NCI-H187 treated with DMSO at 0.1 percent for 48 hours (cell line): ENCODE results near the gene CTPS2.

Experiments used
- DNase-seq: peaks from one replicate; lab custom pipeline; 2025; lab: John Stamatoyannopoulos, UW

CTPS2 gene

GRCh38 chrX:16714504-16714903 lies 2.0 kb upstream of the CTPS2 start:
- DNase-seq: no peak

- DNase-seq: no peak
These were observed 449 bp downstream of the CTPS2 start for GRCh38 chrX:16711893-16712547.

DNA sequence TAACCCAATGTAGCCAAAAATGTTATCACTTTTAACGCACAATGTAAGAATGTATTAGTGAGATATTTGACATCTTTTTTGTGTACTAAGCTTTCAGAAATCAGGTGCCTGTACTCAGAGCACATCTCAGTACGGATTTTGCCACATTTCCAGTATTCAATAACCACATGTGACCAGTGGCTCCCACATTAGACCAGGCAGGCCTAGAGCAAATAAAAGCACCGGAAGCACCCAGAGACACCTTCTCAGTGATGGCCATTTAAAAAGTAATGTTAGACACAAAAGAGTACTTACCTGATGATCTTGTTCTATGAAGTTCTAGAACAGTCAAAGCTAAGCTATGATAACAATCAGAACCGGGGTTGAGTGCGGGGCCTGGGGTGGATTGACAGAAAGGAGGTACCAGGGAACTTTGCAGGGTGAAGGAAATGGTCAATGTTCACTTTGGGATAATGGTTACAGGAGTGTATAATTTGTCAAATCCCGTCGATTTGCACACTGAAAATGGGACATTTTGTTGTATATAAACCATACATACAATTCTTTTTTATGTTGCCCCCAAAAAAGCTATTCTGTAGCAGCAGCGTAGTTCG lies 1.2 kb downstream of the CTPS2 start:
- no peak for DNase-seq

- DNase-seq: no peak
These were observed 4.5 kb downstream of the CTPS2 start for GRCh38 chrX:16708016-16708415.

GRCh38 chrX:16705370-16705769 lies 7.1 kb downstream of the CTPS2 start:
- DNase-seq: no peak

DNA sequence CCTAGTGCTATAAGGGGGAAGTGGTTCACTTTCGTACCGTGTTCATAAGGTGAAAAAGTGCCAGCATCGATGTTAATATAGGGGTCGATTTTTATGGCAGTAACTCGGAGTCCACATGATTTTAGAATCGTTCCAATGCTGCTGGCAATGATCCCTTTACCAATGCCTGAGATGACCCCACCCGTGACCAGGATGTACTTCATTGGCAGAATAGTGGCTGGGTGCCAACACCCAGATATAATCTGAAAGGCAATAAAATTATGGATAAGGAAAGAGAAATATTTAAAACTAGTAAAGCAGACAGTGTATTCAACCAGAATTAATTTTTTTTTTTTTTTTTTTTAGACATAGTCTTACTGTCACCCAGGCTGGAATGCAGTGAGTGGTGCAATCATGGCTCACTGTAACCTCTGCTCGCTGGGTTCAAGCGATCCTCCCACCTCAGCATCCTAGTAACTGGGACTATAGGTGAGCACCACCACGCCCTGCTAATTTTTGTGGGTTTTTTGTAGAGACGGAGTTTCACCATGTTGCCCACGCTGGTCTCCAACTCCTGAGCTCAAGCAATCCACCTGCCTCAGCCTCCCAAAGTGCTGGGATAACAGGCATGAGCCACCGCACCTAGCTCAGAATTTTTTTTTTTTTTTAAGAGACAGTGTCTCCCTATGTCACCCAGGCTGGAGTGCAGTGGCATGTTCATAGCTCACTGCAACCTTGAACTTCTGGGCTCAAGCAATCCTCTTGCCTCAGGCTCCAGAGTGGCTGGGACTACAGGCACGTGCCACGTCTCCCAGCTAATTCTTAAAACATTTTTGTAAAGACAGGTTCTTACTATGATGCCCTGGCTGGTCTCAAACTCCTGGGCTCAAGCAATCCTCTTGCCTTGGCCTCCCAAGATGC lies 9.5 kb downstream of the CTPS2 start:
- no peak for DNase-seq

- no peak for DNase-seq
These were observed 11.7 kb downstream of the CTPS2 start for GRCh38 chrX:16700734-16701133.

DNA sequence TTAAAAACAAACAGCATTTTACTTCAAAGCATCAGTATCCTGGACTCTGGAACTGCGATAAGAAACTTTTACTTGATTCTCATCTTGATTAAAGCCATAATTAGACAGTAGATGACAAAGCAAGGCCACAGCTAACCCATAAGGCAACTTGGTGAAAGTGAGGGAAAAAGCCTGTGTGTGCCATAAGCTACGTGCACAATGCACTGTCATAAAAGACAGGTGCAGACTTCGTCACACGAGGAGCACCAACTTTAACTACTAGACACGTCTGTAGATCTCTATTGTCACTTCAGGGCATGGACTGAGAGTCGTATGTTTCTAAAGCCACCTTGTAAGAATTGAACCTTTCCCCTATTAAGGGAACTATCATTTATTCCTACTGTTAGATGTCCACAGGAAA lies 13.1 kb downstream of the CTPS2 start:
- no peak for DNase-seq

DNA sequence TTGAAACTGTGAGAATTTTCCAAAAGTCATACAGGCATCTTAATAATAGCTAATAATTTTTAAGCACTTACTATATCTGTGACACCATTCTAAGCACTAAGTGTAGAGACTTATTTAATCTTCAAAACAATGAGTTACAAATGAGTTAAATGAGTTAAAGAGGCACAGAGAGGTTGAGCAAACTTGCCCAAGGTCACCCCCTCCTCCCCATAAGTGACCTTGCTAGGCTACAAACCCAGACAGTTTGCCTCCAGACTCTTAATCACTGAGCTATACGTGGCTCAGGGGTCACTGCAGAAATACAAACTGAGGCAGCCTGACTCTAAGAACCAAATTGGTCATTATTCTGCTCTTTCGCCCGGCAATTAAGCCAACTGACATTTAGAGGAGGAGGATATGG lies 15.5 kb downstream of the CTPS2 start:
- DNase-seq: no peak

GRCh38 chrX:16695079-16695676 lies 17.3 kb downstream of the CTPS2 start:
- no peak for DNase-seq

- no peak for DNase-seq
These were observed 25.0 kb downstream of the CTPS2 start for GRCh38 chrX:16687514-16687913.

- DNase-seq: no peak
These were observed 29.3 kb downstream of the CTPS2 start for GRCh38 chrX:16683007-16683664.

- DNase-seq: no peak
These were observed 33.8 kb downstream of the CTPS2 start for GRCh38 chrX:16678689-16679088.

DNA sequence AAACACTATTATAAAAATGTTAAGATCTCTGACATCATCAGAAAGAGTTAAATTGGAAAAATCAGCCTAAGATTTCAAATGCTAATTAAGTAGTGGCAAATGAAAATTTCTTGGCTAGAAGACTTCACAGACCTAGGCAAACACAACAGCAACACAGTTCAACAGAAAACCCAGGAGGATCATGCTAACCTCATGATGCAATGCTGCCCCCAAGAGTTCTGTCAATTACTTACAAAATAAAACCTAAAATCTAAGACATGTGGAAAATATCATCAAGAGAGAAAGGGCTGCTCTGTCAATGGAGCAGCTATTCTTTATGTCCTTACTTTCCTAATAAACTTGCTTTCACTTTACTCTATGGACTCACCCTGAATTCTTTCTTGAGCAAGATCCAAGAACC lies 41.5 kb downstream of the CTPS2 start:
- DNase-seq: no peak

DNA sequence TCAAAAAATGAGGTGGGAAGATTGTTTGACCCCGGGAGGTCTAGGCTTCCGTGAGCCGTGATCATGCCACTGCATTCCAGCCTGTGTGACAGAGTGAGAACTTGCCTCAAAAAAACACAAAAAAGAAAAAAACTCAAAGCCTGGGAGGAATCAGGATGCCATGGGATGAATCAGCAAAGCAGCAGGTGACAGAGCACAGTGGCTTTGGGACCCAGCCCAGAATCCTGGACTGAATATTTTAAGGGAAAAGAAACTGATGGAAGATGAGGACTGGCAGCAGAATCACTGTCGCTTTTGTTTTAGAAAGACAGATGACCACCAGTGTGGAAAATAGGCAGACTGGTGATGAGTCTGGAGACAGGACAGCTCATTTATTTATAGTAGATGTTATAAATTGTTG lies 45.9 kb downstream of the CTPS2 start:
- DNase-seq: no peak

DNA sequence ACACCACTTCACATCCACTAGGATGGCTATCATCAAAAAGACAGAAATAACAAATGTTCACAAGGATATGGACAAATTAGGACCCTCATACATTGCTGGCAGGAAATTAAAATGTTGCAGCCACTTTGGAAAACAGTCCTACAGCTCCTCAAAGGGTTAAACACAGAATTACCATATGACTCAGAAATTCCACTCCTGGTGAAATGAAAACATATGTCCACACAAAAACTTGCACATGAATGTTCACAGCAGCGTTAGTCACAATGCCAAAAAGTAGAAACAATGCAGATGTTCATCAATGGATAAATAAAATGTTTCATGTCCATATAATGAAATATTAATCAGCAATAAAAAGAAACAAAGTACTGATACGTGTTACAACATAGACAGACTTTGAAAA lies 47.4 kb downstream of the CTPS2 start:
- DNase-seq: no peak

- no peak for DNase-seq
These were observed 47.8 kb downstream of the CTPS2 start for GRCh38 chrX:16664626-16665025.

- no peak for DNase-seq
These were observed 48.4 kb downstream of the CTPS2 start for GRCh38 chrX:16664074-16664473.

DNA sequence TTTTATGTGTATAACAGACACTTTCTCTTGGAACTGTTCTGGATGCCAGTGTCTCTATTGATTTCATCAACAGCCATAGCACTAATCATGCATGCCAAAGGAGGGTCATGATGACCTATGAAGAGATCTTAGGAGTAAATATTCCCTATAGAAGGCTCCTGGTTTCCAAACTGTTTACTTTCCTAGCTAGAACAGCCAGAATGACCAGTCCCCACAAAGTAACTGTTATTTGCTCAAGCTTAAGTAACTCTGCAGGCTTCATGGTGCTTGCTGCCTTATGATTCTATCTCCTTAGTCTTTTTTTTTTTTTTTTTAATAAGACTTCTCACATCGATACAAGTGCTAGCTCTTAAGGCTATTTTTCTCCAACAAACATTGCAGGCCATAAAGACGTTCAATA lies 50.1 kb downstream of the CTPS2 start:
- DNase-seq: no peak

DNA sequence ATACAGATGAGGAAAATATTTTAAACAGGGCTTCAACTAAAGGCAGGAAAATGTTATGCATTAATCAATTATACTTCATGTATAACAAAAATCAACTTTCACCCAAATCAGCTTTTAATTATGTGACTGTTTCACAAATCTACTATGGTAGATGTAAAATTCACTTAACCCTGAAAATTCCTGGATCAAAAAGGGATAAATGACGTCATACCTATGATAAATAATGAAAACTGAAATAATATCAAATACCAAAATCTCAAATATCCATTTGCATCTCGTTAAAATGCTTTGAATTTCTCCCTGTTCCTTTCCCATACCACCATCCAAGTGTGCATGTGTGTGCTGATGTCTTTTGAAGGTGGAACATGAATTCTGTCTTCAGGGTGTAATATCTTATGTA lies 51.0 kb downstream of the CTPS2 start:
- DNase-seq: no peak

DNA sequence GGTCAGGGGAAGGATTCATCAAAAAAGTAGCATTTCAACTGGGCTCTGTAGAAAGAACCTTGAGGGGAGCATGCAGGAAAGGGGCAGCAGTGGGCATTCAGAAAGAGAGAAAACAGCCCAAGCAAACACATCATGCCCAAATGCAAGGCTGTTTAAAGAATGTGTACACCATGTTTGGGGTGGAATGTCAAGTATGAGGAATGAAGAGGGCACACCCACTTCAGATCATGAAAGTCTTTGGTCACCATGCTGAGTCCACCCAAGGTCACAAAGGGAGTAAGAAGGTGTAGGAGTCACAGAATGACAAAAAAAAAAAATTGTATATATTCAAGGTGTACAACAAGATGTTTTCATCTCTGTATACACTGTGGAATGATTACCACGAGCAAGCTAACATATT lies 53.1 kb downstream of the CTPS2 start:
- no peak for DNase-seq

DNA sequence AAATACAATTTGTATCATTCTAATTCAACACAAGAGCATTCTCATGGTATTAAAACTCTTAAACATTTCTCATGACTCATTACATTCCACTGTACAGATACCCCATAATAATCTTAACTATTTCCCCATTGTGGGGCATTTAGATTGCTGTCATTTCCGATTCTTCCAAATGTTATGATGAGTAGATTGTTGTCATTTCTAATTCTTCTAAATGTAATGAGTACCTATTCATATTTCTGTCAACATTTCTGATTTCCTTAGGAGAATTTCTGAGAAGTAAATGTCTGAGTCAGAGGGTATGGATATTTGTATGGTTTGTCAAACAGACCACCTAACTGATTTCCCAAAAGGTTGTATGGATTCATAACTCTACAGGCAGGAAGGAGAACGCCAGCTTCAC lies 54.2 kb downstream of the CTPS2 start:
- no peak for DNase-seq
